Measurements from ENCODE around the gene INSR.
"Not testable (repeated sequence)": the region's sequence is repeated elsewhere in the genome, so short reads cannot be mapped to it uniquely, and the experiment has no call there.

The INSR gene

DNA sequence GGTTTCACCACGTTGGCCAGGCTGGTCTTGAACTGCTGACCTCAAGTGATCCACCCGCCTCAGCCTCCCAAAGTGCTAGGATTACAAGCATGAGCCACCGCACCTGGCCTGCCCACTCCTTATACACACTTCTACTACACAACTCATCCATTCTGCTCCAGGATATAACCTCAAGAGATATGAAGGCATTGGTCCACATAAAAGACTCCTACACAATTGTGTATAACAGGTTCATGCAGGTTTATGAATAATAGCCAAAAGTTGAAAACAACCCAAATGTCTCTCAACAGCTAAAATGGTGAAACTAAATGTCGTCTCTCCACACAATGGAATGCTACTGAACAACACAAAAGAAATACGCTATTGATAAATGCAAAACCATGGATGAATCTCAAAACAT, 58.1 kb downstream of the INSR start:
- Histone ChIP-seq H3K36me3 (no peaks in the 10 kb centered on the region), H3K4me1 (ENCODE audit: control insufficient read depth in 1 of 2, insufficient read depth in 1 of 2, low read depth in 1 of 2, low read length in 1 of 2) (no peaks in the 10 kb centered on the region)

GRCh38 chr19:7230826-7231225, 63.4 kb downstream of the INSR start:
- H3K27me3 ChIP-seq, result no peaks in the 10 kb centered on the region
- TF ChIP-seq, protein P1, sequence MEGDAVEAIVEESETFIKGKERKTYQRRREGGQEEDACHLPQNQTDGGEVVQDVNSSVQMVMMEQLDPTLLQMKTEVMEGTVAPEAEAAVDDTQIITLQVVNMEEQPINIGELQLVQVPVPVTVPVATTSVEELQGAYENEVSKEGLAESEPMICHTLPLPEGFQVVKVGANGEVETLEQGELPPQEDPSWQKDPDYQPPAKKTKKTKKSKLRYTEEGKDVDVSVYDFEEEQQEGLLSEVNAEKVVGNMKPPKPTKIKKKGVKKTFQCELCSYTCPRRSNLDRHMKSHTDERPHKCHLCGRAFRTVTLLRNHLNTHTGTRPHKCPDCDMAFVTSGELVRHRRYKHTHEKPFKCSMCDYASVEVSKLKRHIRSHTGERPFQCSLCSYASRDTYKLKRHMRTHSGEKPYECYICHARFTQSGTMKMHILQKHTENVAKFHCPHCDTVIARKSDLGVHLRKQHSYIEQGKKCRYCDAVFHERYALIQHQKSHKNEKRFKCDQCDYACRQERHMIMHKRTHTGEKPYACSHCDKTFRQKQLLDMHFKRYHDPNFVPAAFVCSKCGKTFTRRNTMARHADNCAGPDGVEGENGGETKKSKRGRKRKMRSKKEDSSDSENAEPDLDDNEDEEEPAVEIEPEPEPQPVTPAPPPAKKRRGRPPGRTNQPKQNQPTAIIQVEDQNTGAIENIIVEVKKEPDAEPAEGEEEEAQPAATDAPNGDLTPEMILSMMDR (IDR thresholded peaks at IDR 0.05), result no peak
- no peaks in the 10 kb centered on the region for H3K9me3 ChIP-seq
- H3K36me3 ChIP-seq, result no peaks in the 10 kb centered on the region
- no peak overlapping the region for H3K27ac ChIP-seq
- H3K4me1 ChIP-seq (ENCODE audit: control insufficient read depth in 1 of 2, insufficient read depth in 1 of 2, low read depth in 1 of 2, low read length in 1 of 2), result no peaks in the 10 kb centered on the region
- H3K4me3 ChIP-seq (ENCODE audit: low read depth in 1 of 2, low read length in 1 of 2), result no peak overlapping the region

More for the DNA sequence above, 58.1 kb downstream of the INSR start:
- no peak overlapping the region for H3K27ac ChIP-seq
- no peaks in the 10 kb centered on the region for H3K27me3 ChIP-seq
- no peaks in the 10 kb centered on the region for H3K9me3 ChIP-seq
- TF ChIP-seq, protein P1 (IDR thresholded peaks at IDR 0.05), result no peak
- H3K4me3 ChIP-seq (ENCODE audit: low read depth in 1 of 2, low read length in 1 of 2), result no peak overlapping the region

DNA sequence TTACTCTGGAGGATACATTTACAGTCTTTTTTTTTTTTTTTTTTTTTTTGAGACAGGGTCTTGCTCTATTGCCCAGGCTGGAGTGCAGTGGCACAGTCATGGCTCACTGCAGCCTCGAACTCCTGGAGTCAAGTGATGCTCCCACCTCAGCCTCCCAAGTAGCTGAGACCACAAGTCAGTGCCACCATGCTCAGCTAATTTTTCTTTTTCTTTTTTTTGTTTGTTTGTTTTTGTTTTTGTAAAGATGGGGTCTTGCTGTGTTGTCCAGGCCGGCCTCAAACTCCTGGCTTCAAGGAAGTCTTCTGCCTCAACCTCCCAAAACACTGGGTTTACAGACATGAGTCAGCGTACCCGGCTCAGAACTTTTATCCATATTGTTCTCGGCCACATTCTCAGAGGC, 64.5 kb downstream of the INSR start:
- H3K27ac ChIP-seq, result no peak overlapping the region
- H3K4me3 ChIP-seq (ENCODE audit: low read depth in 1 of 2, low read length in 1 of 2), result no peak overlapping the region
- no peaks in the 10 kb centered on the region for H3K36me3 ChIP-seq
- H3K9me3 ChIP-seq, result no peaks in the 10 kb centered on the region
- TF ChIP-seq, protein P1 (IDR thresholded peaks at IDR 0.05), result no peak
- no peaks in the 10 kb centered on the region for H3K27me3 ChIP-seq
- H3K4me1 ChIP-seq (ENCODE audit: control insufficient read depth in 1 of 2, insufficient read depth in 1 of 2, low read depth in 1 of 2, low read length in 1 of 2), result no peaks in the 10 kb centered on the region

DNA sequence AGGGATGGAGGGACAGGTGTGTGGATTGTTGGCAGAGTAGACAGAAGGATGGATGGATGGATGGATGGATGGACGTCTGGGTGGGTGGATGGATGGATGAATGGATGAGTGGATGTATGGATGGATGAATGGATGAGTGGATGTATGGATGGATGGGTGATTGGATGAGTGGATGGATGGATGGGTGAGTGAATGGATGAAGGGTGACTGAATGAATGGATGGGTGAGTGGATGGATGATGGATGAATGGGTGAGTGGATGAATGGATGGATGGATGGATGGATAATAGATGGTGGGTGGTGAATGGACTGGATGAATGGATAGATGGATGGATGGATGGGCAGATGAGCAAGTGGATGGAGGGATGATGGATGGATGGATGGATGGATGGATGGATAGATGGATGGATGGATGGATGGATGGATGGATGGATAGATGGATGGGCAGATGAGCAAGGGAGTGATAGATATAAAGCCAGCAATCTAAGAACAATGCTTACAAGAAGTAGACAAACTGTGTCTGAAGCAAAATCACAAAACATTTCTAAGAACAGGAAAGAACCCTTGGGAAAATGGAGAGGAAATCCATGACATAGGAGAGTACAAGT, 65.2 kb downstream of the INSR start:
- Histone ChIP-seq H3K9me3 (no peaks in the 10 kb centered on the region), H3K27ac (no peak overlapping the region), H3K36me3 (no peaks in the 10 kb centered on the region), H3K4me1 (ENCODE audit: control insufficient read depth in 1 of 2, insufficient read depth in 1 of 2, low read depth in 1 of 2, low read length in 1 of 2) (no peaks in the 10 kb centered on the region), H3K27me3 (no peaks in the 10 kb centered on the region), H3K4me3 (ENCODE audit: low read depth in 1 of 2, low read length in 1 of 2) (no peak overlapping the region)
- TF ChIP-seq, protein P1 (IDR thresholded peaks at IDR 0.05), result no peak

DNA sequence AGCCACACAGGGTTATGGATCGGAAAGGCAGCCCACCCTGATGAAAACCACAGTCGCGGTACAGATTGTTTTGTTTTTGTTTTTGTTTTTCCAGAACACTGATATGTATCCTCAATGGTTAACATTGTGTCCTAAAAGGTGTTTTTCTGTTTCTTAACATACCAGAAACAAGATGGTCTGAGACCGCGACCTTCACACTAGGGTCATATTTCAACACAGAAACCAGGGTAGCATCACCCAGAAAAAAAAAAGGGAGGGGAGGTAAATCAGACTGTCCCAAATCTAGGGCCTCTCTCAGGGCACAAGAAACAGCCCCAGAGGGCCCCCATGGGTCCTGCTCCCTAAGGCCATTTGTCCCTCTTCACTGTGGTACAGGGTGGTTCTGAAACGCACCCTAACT, 66.5 kb downstream of the INSR start:
- no peak overlapping the region for H3K27ac ChIP-seq
- H3K27me3 ChIP-seq, result no peaks in the 10 kb centered on the region
- TF ChIP-seq, protein P1 (IDR thresholded peaks at IDR 0.05), result no peak
- H3K9me3 ChIP-seq, result no peaks in the 10 kb centered on the region
- no peaks in the 10 kb centered on the region for H3K36me3 ChIP-seq
- no peak overlapping the region for H3K4me3 ChIP-seq (ENCODE audit: low read depth in 1 of 2, low read length in 1 of 2)
- no peaks in the 10 kb centered on the region for H3K4me1 ChIP-seq (ENCODE audit: control insufficient read depth in 1 of 2, insufficient read depth in 1 of 2, low read depth in 1 of 2, low read length in 1 of 2)

GRCh38 chr19:7227149-7227548, 67.1 kb downstream of the INSR start:
- not testable (repeated sequence) for H3K9me3 ChIP-seq; H3K36me3 ChIP-seq; H3K4me3 ChIP-seq (ENCODE audit: low read depth in 1 of 2, low read length in 1 of 2); H3K27me3 ChIP-seq; H3K4me1 ChIP-seq (ENCODE audit: control insufficient read depth in 1 of 2, insufficient read depth in 1 of 2, low read depth in 1 of 2, low read length in 1 of 2); H3K27ac ChIP-seq
